GM19452 (cell line): ENCODE measurements around the gene APLNR.

Source experiments
- ATAC-seq: cut with Tn5 transposase; IDR thresholded peaks from one replicate; pipeline ENCODE4 v1.9.1; 2021; ENCODE audit not compliant: unreplicated experiment

Gene APLNR

GRCh38 chr11:57219021-57219627, 17.9 kb downstream of the APLNR start:
- no peak for ATAC-seq

GRCh38 chr11:57217053-57217452, 20.0 kb downstream of the APLNR start:
- ATAC-seq: no peak

- no peak for ATAC-seq
Observed at GRCh38 chr11:57216463-57216862, 20.6 kb downstream of the APLNR start.

- ATAC-seq: no peak
Observed at GRCh38 chr11:57214494-57214893, 22.6 kb downstream of the APLNR start.

GRCh38 chr11:57214098-57214417, 23.0 kb downstream of the APLNR start:
- no peak for ATAC-seq

- no peak for ATAC-seq
Observed at GRCh38 chr11:57213342-57214097, 23.5 kb downstream of the APLNR start.

- ATAC-seq: no peak
Observed at GRCh38 chr11:57210781-57211180, 26.3 kb downstream of the APLNR start.

- ATAC-seq: no peak
Observed at GRCh38 chr11:57207168-57207567, 29.9 kb downstream of the APLNR start.

- no peak for ATAC-seq
Observed at GRCh38 chr11:57205041-57205641, 31.9 kb downstream of the APLNR start.

- ATAC-seq: no peak
Observed at GRCh38 chr11:57203882-57204480, 33.1 kb downstream of the APLNR start.

GRCh38 chr11:57203359-57203758, 33.7 kb downstream of the APLNR start:
- ATAC-seq: no peak

GRCh38 chr11:57202281-57202680, 34.8 kb downstream of the APLNR start:
- no peak for ATAC-seq

GRCh38 chr11:57200917-57201316, 36.1 kb downstream of the APLNR start:
- no peak for ATAC-seq

GRCh38 chr11:57199330-57199729, 37.7 kb downstream of the APLNR start:
- ATAC-seq: no peak

GRCh38 chr11:57197762-57198161, 39.3 kb downstream of the APLNR start:
- ATAC-seq: no peak

GRCh38 chr11:57196596-57196995, 40.5 kb downstream of the APLNR start:
- no peak for ATAC-seq

- no peak for ATAC-seq
Observed at GRCh38 chr11:57192316-57192715, 44.7 kb downstream of the APLNR start.

GRCh38 chr11:57191311-57192219, 45.5 kb downstream of the APLNR start:
- ATAC-seq: no peak

GRCh38 chr11:57190548-57190947, 46.5 kb downstream of the APLNR start:
- no peak for ATAC-seq
